ENCODE data around the gene SAG. TPM values are rescaled to one million over a fixed set of nuclear protein-coding genes. Genes with fewer than 3 reads are reported as not detected.

Gene SAG
- total and polyA plus RNA-seq, 2 donors (not counting 3 experiments of a cell fraction or from before 2014, with no cell fraction given), result not detected

GRCh38 chr2:233338812-233339368, 31.3 kb downstream of the SAG start:
- no peak overlapping the region for H3K4me3 ChIP-seq (replicated peaks in 1 of 3; ENCODE audit: insufficient read depth in 1 of 3, low read depth in 1 of 3, low read length in 3 of 3)
- DNase-seq (ENCODE audit: low read depth, low spot score), result no peak
- no peak overlapping the region for H2AFZ ChIP-seq (ENCODE audit: low read depth, low read length)
- CTCF ChIA-PET, result no interaction called here
- TF ChIP-seq CTCF (IDR thresholded peaks at IDR 0.05; ENCODE audit: extremely low read depth in 1 of 2, insufficient read depth in 1 of 2, low read depth in 1 of 2, low read length in 2 of 2), result no peak
- no peak for TF ChIP-seq GATA2 (IDR thresholded peaks at IDR 0.05; ENCODE audit: insufficient read depth, insufficient read length, low read depth, low read length)
- no peak for TF ChIP-seq POLR2AphosphoS5 (IDR thresholded peaks at IDR 0.05; ENCODE audit: insufficient read depth, low read depth, low read length)
- no peak for TF ChIP-seq MYC (IDR thresholded peaks at IDR 0.05; ENCODE audit: low read depth, low read length)
- TF ChIP-seq POLR2A (IDR thresholded peaks at IDR 0.05; ENCODE audit: low read depth, low read length), result no peak
- TF ChIP-seq EZH2 (IDR thresholded peaks at IDR 0.05; ENCODE audit: borderline replicate concordance, low read depth, low read length, severe bottlenecking), result no peak
- no peak for TF ChIP-seq FOS (IDR thresholded peaks at IDR 0.05; ENCODE audit: borderline replicate concordance, insufficient read depth, low read length)
- no peak for TF ChIP-seq JUN (IDR thresholded peaks at IDR 0.05; ENCODE audit: borderline replicate concordance, insufficient read depth, insufficient read length, low read depth)
- no peak for TF ChIP-seq MAX (IDR thresholded peaks at IDR 0.05; ENCODE audit: insufficient read depth, insufficient read length)
- H3K27me3 ChIP-seq (ENCODE audit: control insufficient read depth in 2 of 2, insufficient read depth in 2 of 2, low read length in 2 of 2), result peaks cover 0 to 2% of the 10 kb centered on the region in 2 experiments
- no peaks in the 10 kb centered on the region for H3K4me1 ChIP-seq (ENCODE audit: control insufficient read depth, extremely low read depth, insufficient read depth, low read length)
- no peak overlapping the region for H3K4me2 ChIP-seq (ENCODE audit: insufficient read depth, low read length)
- no peak for FAIRE-seq
- no peaks in the 10 kb centered on the region for H3K36me3 ChIP-seq (ENCODE audit: control insufficient read depth in 2 of 2, extremely low read depth in 1 of 2, insufficient read depth in 2 of 2, low read length in 2 of 2)
- intact Hi-C loops (cut with micrococcal nuclease), result no loop called here
- H3K27ac ChIP-seq (ENCODE audit: insufficient read depth, low read depth, low read length), result no peak overlapping the region
- no peaks in the 10 kb centered on the region for H3K79me2 ChIP-seq (ENCODE audit: control insufficient read depth, insufficient read depth, low read length)
- H3K9me1 ChIP-seq (replicated peaks; ENCODE audit: control insufficient read depth, extremely low read depth, insufficient read depth, low read length), result no peaks in the 10 kb centered on the region
- dilution Hi-C loops (cut with MboI; ENCODE audit: extremely low pct_ligation_motif_present, low sequenced_read_pairs), result no loop called here
- no peaks in the 10 kb centered on the region for H3K9me3 ChIP-seq (replicated peaks; ENCODE audit: control insufficient read depth, insufficient read depth, low read length)
- BruUV-seq (replicated peaks), result no TSS peak
- no peaks in the 10 kb centered on the region for H4K20me1 ChIP-seq (replicated peaks; ENCODE audit: control insufficient read depth, extremely low read depth, insufficient read depth, low read length)
- POLR2A ChIA-PET, result no interaction called here
- no peak overlapping the region for H3K9ac ChIP-seq (replicated peaks; ENCODE audit: extremely low read depth, insufficient read depth, low read length)
